Measurements from ENCODE around the gene LRRC2. TPM values are rescaled to one million over a fixed set of nuclear protein-coding genes. Genes with fewer than 3 reads are reported as not detected.

LRRC2 gene
- total RNA-seq, 1 experiment from 2014 or later: 2.6 TPM

DNA sequence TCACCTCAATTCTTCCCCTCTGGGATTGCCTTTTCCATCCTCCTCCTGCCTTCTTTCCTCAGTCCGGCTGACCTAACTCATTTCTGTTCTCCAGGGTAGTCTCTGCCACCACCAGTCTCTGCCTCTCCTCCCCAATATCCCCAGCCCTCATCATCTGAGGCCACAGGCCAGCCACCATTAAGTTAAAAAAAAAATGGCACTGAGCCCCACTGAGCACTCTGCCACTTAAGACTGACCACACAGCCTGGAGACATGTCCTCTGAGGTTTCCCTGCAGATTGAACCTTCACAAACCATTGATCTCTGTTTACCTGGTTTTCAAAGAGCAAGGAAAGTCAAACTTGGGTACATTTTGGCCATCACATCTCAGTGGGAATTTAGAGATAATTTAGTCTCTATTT is 13.6 kb downstream of the LRRC2 start:
- Mint-ChIP-seq H3K36me3 (ENCODE audit: insufficient read depth in 1 of 3, low read depth in 3 of 3) (peaks cover 29 to 54% (median 33%) of the 10 kb centered on the region in 3 experiments), H3K4me3 (no peak overlapping the region; a peak in 1 of 5 replicates)
- H4K5ac ChIP-seq (ENCODE audit: insufficient read length, low read depth, low read length): no peak overlapping the region

More for the DNA sequence above, 13.6 kb downstream of the LRRC2 start:
- Histone ChIP-seq H2AK5ac (ENCODE audit: insufficient read length, low read length) (no peak overlapping the region), H3K9ac (ENCODE audit: extremely low read depth, insufficient read length, low read length) (no peak overlapping the region), H3T11ph (ENCODE audit: low read length) (no peak overlapping the region), H3K23me2 (ENCODE audit: insufficient read length, low read depth, low read length, poor library complexity, severe bottlenecking) (no peaks in the 10 kb centered on the region), H3K27me3 (ENCODE audit: insufficient read depth, low read length) (no peaks in the 10 kb centered on the region), H2BK5ac (ENCODE audit: insufficient read length, low read length) (no peak overlapping the region), H3K56ac (ENCODE audit: insufficient read length, low read depth, low read length) (no peak overlapping the region), H3K4ac (ENCODE audit: low read depth, low read length) (no peak overlapping the region), H3K4me1 (ENCODE audit: insufficient read depth, low read length) (peaks cover under 1% of the 10 kb centered on the region; the same call in 1 of the 2 replicates), H2BK12ac (ENCODE audit: insufficient read length, low read depth, low read length) (no peak overlapping the region), H2BK20ac (ENCODE audit: low read depth, low read length, poor library complexity, severe bottlenecking) (no peak overlapping the region), H4K20me1 (ENCODE audit: control insufficient read depth, insufficient read depth, insufficient read length) (no peaks in the 10 kb centered on the region), H3K23ac (ENCODE audit: insufficient read length, low read depth, low read length) (no peak overlapping the region), H3K79me1 (ENCODE audit: insufficient read depth, low read depth, low read length, poor library complexity, severe bottlenecking) (no peaks in the 10 kb centered on the region), H4K91ac (ENCODE audit: insufficient read length, low read depth, low read length) (no peak overlapping the region), H2AFZ (ENCODE audit: low read length) (no peak overlapping the region), H3K9me3 (ENCODE audit: control insufficient read depth, low read depth, low read length) (peaks cover 5% of the 10 kb centered on the region), H3K4me2 (ENCODE audit: insufficient read depth, insufficient read length, low read length) (no peak overlapping the region), H3K14ac (ENCODE audit: insufficient read depth, low read length) (no peak overlapping the region), H2BK120ac (ENCODE audit: low read depth, low read length, poor library complexity, severe bottlenecking) (no peak overlapping the region), H3K27ac (ENCODE audit: insufficient read length, low read depth, low read length) (no peak overlapping the region), H4K8ac (replicated peaks; ENCODE audit: insufficient read length, low read depth, low read length) (no peak overlapping the region), H3K79me2 (ENCODE audit: insufficient read depth, low read length) (no peaks in the 10 kb centered on the region), H2BK15ac (ENCODE audit: low read depth, low read length) (no peak overlapping the region), H3K18ac (ENCODE audit: insufficient read length, low read depth, low read length) (no peak overlapping the region)
- TF ChIP-seq, protein P1, sequence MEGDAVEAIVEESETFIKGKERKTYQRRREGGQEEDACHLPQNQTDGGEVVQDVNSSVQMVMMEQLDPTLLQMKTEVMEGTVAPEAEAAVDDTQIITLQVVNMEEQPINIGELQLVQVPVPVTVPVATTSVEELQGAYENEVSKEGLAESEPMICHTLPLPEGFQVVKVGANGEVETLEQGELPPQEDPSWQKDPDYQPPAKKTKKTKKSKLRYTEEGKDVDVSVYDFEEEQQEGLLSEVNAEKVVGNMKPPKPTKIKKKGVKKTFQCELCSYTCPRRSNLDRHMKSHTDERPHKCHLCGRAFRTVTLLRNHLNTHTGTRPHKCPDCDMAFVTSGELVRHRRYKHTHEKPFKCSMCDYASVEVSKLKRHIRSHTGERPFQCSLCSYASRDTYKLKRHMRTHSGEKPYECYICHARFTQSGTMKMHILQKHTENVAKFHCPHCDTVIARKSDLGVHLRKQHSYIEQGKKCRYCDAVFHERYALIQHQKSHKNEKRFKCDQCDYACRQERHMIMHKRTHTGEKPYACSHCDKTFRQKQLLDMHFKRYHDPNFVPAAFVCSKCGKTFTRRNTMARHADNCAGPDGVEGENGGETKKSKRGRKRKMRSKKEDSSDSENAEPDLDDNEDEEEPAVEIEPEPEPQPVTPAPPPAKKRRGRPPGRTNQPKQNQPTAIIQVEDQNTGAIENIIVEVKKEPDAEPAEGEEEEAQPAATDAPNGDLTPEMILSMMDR (conservative IDR thresholded peaks at IDR 0.05): no peak
- Mint-ChIP-seq H3K27ac (peak overlapping the region in 1 of 3 experiments; percentile 36; a peak in 1 of 7 replicates), H3K9me3 (peaks cover 38 to 47% of the 10 kb centered on the region in 2 experiments), H3K27me3 (ENCODE audit: low read depth) (no peaks in the 10 kb centered on the region; the same call in 1 of the 2 replicates), H3K4me1 (peaks cover 20 to 27% of the 10 kb centered on the region in 2 experiments)
- DNase-seq: no peak
- no CpG with 5 or more reads among the region's 1 CpG for WGBS (ENCODE audit: extremely low coverage, insufficient read length, low lambda C conversion rate)
